ENCODE measurements around the gene PPP1R11.

DNA sequence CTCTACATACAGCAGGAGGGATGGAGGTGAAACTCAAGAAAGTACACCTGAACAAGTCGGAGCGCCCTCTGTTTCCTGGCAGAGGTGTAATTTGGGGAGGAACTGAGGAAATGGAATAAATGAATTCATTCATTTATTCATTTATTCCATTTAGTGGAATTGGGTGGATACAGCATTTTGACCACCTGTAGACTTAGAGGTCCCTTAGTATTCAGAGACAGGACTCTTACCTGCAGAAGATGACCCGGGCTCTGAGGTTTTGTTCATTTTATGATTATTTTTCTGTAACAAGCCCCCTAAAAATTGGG lies 36.8 kb downstream of the PPP1R11 start:
- TF ChIP-seq, protein P1, sequence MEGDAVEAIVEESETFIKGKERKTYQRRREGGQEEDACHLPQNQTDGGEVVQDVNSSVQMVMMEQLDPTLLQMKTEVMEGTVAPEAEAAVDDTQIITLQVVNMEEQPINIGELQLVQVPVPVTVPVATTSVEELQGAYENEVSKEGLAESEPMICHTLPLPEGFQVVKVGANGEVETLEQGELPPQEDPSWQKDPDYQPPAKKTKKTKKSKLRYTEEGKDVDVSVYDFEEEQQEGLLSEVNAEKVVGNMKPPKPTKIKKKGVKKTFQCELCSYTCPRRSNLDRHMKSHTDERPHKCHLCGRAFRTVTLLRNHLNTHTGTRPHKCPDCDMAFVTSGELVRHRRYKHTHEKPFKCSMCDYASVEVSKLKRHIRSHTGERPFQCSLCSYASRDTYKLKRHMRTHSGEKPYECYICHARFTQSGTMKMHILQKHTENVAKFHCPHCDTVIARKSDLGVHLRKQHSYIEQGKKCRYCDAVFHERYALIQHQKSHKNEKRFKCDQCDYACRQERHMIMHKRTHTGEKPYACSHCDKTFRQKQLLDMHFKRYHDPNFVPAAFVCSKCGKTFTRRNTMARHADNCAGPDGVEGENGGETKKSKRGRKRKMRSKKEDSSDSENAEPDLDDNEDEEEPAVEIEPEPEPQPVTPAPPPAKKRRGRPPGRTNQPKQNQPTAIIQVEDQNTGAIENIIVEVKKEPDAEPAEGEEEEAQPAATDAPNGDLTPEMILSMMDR (IDR thresholded peaks at IDR 0.05; ENCODE audit: low read depth, low read length): no peak
- no peak for TF ChIP-seq EZH2phosphoT487 (IDR thresholded peaks at IDR 0.05; ENCODE audit: low read depth)

Data from OCI-LY3 (cell line).